IMR-90 (cell line): Measurements from ENCODE around the gene PDE5A. TPM values are rescaled to one million over a fixed set of nuclear protein-coding genes. Genes with fewer than 3 reads are reported as not detected.

ENCODE experiments used
- ATAC-seq: fragments of 200-7000 bp; cut with Tn5 transposase; 2 replicates; pipeline ENCODE4 v1.9.1; 2020; ENCODE audit warnings: low read depth, mild to moderate bottlenecking, moderate library complexity
- BruUV-seq: library from RNA; stranded (reverse); fragments of 400-500 nt; replicated peaks from 2 replicates; lab custom pipeline; 2021; lab: Mats Ljungman, UMichigan
- CTCF ChIA-PET: fragments of 300-600 bp; formaldehyde crosslinking; extraction: SDS; loops from one replicate; lab custom pipeline; 2021; ENCODE audit warnings: antibody characterized with exemption; lab: Yijun Ruan, JAX
- POLR2A ChIA-PET: fragments of 300-600 bp; sonication (Branson Sonifier 250); formaldehyde crosslinking; loops from one replicate; lab custom pipeline; 2022; ENCODE audit warnings: antibody characterized with exemption; ENCODE audit not compliant: unreplicated experiment; lab: Charles Lee
- DNase-seq: peaks from one replicate; pipeline ENCODE4 v3.0.0; 2013
- H2AFZ ChIP-seq: replicated peaks from 2 replicates; pipeline ENCODE3; 2013; ENCODE audit warnings: low read length, mild to moderate bottlenecking; ENCODE audit not compliant: poor library complexity
- H2AK5ac ChIP-seq: 2 replicates; pipeline ENCODE4 v1.6.1; 2013; ENCODE audit warnings: low read depth, low read length, inconsistent platforms
- H2AK9ac ChIP-seq: replicated peaks from 2 replicates; pipeline ENCODE3; 2013; ENCODE audit warnings: mild to moderate bottlenecking, low read depth, low read length, moderate library complexity; ENCODE audit not compliant: poor library complexity
- H2BK120ac ChIP-seq: 2 replicates; pipeline ENCODE4 v1.6.1; 2013; ENCODE audit warnings: low read depth, low read length, inconsistent platforms
- H2BK15ac ChIP-seq: 3 replicates; pipeline ENCODE4 v1.6.1; 2013; ENCODE audit warnings: low read depth, low read length, inconsistent platforms
- H2BK20ac ChIP-seq: 2 replicates; pipeline ENCODE4 v1.6.1; 2013; ENCODE audit warnings: low read depth, mild to moderate bottlenecking, inconsistent platforms, low read length, moderate library complexity
- H2BK5ac ChIP-seq: 2 replicates; pipeline ENCODE4 v1.6.1; 2013; ENCODE audit warnings: mild to moderate bottlenecking, low read depth, low read length, inconsistent platforms; ENCODE audit not compliant: poor library complexity, severe bottlenecking
- H3K14ac ChIP-seq: replicated peaks from 2 replicates; pipeline ENCODE4 v1.6.1; 2013; ENCODE audit warnings: low read depth, low read length, inconsistent platforms
- H3K18ac ChIP-seq: 2 replicates; pipeline ENCODE4 v1.6.1; 2013; ENCODE audit warnings: low read depth, low read length, control low read depth
- H3K23ac ChIP-seq: 2 replicates; pipeline ENCODE4 v1.6.1; 2013; ENCODE audit warnings: low read depth, low read length, inconsistent platforms
- H3K27ac ChIP-seq: 2 replicates; pipeline ENCODE4 v1.5.1; 2013; ENCODE audit warnings: mild to moderate bottlenecking, control low read depth, low read length; ENCODE audit not compliant: insufficient read depth
- H3K27me3 ChIP-seq: 2 replicates; pipeline ENCODE4 v1.6.1; 2013; ENCODE audit warnings: low read length; ENCODE audit not compliant: control insufficient read depth, insufficient read depth
- H3K36me3 ChIP-seq: 2 replicates; pipeline ENCODE4 v1.6.1; 2013; ENCODE audit warnings: low read length, mixed read lengths; ENCODE audit not compliant: control insufficient read depth, insufficient read depth
- H3K4ac ChIP-seq: 2 replicates; pipeline ENCODE4 v1.6.1; 2013; ENCODE audit warnings: low read depth, low read length, inconsistent platforms
- H3K4me1 ChIP-seq: 2 replicates; pipeline ENCODE4 v1.6.1; 2013; ENCODE audit warnings: low read length, mixed read lengths; ENCODE audit not compliant: control insufficient read depth, insufficient read depth
- H3K4me2 ChIP-seq: 2 replicates; pipeline ENCODE4 v1.6.1; 2013; ENCODE audit warnings: low read depth, mild to moderate bottlenecking, control low read depth, low read length, moderate library complexity
- H3K4me3 ChIP-seq: 2 replicates; pipeline ENCODE4 v1.5.1; 2013; ENCODE audit warnings: low read depth, mild to moderate bottlenecking, control low read depth, low read length, moderate library complexity; ENCODE audit not compliant: insufficient read depth
- H3K56ac ChIP-seq: 2 replicates; pipeline ENCODE4 v1.6.1; 2013; ENCODE audit warnings: low read length, inconsistent platforms; ENCODE audit not compliant: insufficient read depth; ENCODE audit errors: extremely low read depth
- H3K79me1 ChIP-seq, 2 experiments: 2 replicates each; pipeline ENCODE4 v1.6.1; 2013; ENCODE audit warnings: low read length in 2 of 2, inconsistent platforms in 1 of 2, low read depth in 1 of 2
- H3K9ac ChIP-seq: 2 replicates; pipeline ENCODE4 v1.6.1; 2013; ENCODE audit warnings: low read depth, low read length, control low read depth
- H3K9me1 ChIP-seq: 2 replicates; pipeline ENCODE4 v1.6.1; 2013; ENCODE audit warnings: low read length, inconsistent platforms; ENCODE audit not compliant: insufficient read depth
- H3K9me3 ChIP-seq: 2 replicates; pipeline ENCODE4 v1.6.1; 2013; ENCODE audit warnings: low read length; ENCODE audit not compliant: control insufficient read depth, insufficient read depth
- H4K20me1 ChIP-seq: 2 replicates; pipeline ENCODE4 v1.6.1; 2013; ENCODE audit warnings: low read length, inconsistent platforms; ENCODE audit not compliant: insufficient read depth
- H4K5ac ChIP-seq: 2 replicates; pipeline ENCODE4 v1.6.1; 2013; ENCODE audit warnings: mild to moderate bottlenecking, low read depth, low read length, control low read depth
- H4K8ac ChIP-seq, 2 experiments: 2 replicates each; pipeline ENCODE4 v1.6.1; 2013; ENCODE audit warnings: low read depth in 2 of 2, low read length in 2 of 2, control low read depth in 1 of 2, inconsistent platforms in 1 of 2
- H4K91ac ChIP-seq: 2 replicates; pipeline ENCODE4 v1.6.1; 2013; ENCODE audit warnings: low read depth, low read length, inconsistent platforms; ENCODE audit not compliant: insufficient read depth
- FOS ChIP-seq: fragments of 150-350 bp; IDR thresholded peaks from 2 replicates; pipeline ENCODE4 v1.6.1; 2016; ENCODE audit warnings: low read depth, low read length
- MAFK ChIP-seq: IDR thresholded peaks from 2 replicates; pipeline ENCODE4 v1.6.1; 2012; ENCODE audit warnings: low read depth, low read length, improper control_type of control experiment
- POLR2A ChIP-seq: IDR thresholded peaks from 2 replicates; pipeline ENCODE4 v1.6.1; 2012; ENCODE audit warnings: mild to moderate bottlenecking, low read depth, low read length
- dilution Hi-C: fragments of 300-500 bp; cut with HindIII; formaldehyde crosslinking; loops from one replicate; pipeline ENCODE4 v1.14.3; 2018; ENCODE audit warnings: low sequenced_read_pairs; ENCODE audit not compliant: unreplicated experiment
- in situ Hi-C: fragments of 300-500 bp; cut with MboI; formaldehyde crosslinking; loops from 3 replicates; pipeline ENCODE4 v1.14.3; 2019; ENCODE audit warnings: low sequenced_read_pairs, inconsistent platforms, mixed read lengths
- intact Hi-C: fragments of 100-400 bp; cut with micrococcal nuclease; formaldehyde crosslinking; loops from 2 replicates; pipeline ENCODE4 v1.10.0; 2022
- polyA plus RNA-seq, 3 experiments: library from polyadenylated mRNA; depleted of rRNA; stranded (reverse); fragments of >200 nt; gene quantifications; 2 replicates each; pipeline ENCODE4 v1.2.3, GENCODE V29; 2012; ENCODE audit warnings: low replicate concordance in 1 of 3
- total RNA-seq: library from RNA; depleted of rRNA; stranded (reverse); fragments of >200 nt; gene quantifications from 2 replicates; pipeline ENCODE4 v1.2.3, GENCODE V29; 2012
- TF ChIP-seq, protein P1 (sequence below): fragments of 150-350 bp; IDR thresholded peaks from 2 replicates; pipeline ENCODE4 v1.6.1; 2017; ENCODE audit warnings: mild to moderate bottlenecking, antibody characterized with exemption, low read length, low read depth

Gene PDE5A
- total and polyA plus RNA-seq, 2 of the 4 experiments (the other 2 are of a cell fraction): 101 to 770 TPM

DNA sequence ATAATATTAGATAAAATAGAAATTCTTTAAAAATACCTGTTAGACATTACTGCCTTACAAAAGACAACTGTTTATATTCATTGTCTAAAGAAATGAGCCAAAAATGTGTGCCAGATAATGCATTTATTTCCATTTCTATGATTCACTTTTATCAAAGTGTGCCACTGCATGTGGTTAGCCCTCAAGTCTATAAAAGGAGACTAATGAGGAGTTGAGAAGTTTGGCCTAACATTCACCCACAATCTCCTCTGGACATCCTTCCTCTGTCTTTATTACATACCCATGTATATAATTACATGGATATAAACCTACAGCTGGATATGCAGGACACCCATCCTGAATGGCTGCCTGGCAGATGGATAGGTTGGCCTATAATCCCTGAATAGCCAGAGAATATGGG is 42.6 kb upstream of the PDE5A start:
- no peaks in the 10 kb centered on the region for H4K20me1 ChIP-seq
- dilution Hi-C loops (no loop called here), in situ Hi-C loops (no loop called here), intact Hi-C loops (no loop called here)
- ChIA-PET POLR2A (no interaction called here), CTCF (no interaction called here)
- no peak overlapping the region; the same call in 2 of the 3 replicates for H2BK15ac ChIP-seq
- H3K27ac ChIP-seq: no peak overlapping the region
- TF ChIP-seq, protein P1, sequence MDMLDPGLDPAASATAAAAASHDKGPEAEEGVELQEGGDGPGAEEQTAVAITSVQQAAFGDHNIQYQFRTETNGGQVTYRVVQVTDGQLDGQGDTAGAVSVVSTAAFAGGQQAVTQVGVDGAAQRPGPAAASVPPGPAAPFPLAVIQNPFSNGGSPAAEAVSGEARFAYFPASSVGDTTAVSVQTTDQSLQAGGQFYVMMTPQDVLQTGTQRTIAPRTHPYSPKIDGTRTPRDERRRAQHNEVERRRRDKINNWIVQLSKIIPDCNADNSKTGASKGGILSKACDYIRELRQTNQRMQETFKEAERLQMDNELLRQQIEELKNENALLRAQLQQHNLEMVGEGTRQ: no peak
- no peak for TF ChIP-seq MAFK
- TF ChIP-seq FOS: no peak
- TF ChIP-seq POLR2A: no peak
- no peak overlapping the region for H2AK9ac ChIP-seq
- H3K9me1 ChIP-seq: no peaks in the 10 kb centered on the region
- H3K27me3 ChIP-seq: no peaks in the 10 kb centered on the region
- no peak overlapping the region for H3K56ac ChIP-seq
- peak overlapping the region; percentile 6; the same call in 1 of the 2 replicates for H3K18ac ChIP-seq
- no peak overlapping the region for H2BK20ac ChIP-seq
- no peak overlapping the region for H3K4me3 ChIP-seq
- no peak overlapping the region for H2BK5ac ChIP-seq
- BruUV-seq: no TSS peak
- DNase-seq (no peak), ATAC-seq (no peak)
- peaks cover 7% of the 10 kb centered on the region for H3K4me1 ChIP-seq
- no peak overlapping the region for H4K91ac ChIP-seq
- H3K9ac ChIP-seq: no peak overlapping the region
- no peaks in the 10 kb centered on the region for H3K9me3 ChIP-seq
- no peak overlapping the region for H3K4ac ChIP-seq
- 0 out of 2 replicates have a peak overlapping the region, but pooled peaks have one; percentile 30 for H4K5ac ChIP-seq
- peak overlapping the region; percentile 23; the same call in 1 of the 2 replicates for H2BK120ac ChIP-seq
- H3K79me1 ChIP-seq: no peaks in the 10 kb centered on the region
- no peak overlapping the region for H2AK5ac ChIP-seq
- no peak overlapping the region for H3K14ac ChIP-seq
- no peaks in the 10 kb centered on the region for H3K36me3 ChIP-seq
- no peak overlapping the region for H3K23ac ChIP-seq
- 0 out of 4 replicates have a peak overlapping the region, but pooled peaks of 1 of the 2 experiments have one; percentile 10 for H4K8ac ChIP-seq
- H2AFZ ChIP-seq: no peak overlapping the region
- no peak overlapping the region for H3K4me2 ChIP-seq
